Nephron (organoid): Measurements from ENCODE around the gene DUSP22.

Experiments used
- H3K27ac Mint-ChIP-seq, 3 experiments: 2 replicates each; pipeline ENCODE4 v1.8.0; 2020; ENCODE audit warnings: mixed read lengths in 3 of 3, mild to moderate bottlenecking in 2 of 3, moderate library complexity in 1 of 3
- H3K27me3 Mint-ChIP-seq: 2 replicates; pipeline ENCODE4 v1.8.0; 2021; ENCODE audit warnings: low read depth, mild to moderate bottlenecking, moderate library complexity, mixed read lengths
- H3K36me3 Mint-ChIP-seq: 2 replicates; pipeline ENCODE4 v1.8.0; 2020; ENCODE audit warnings: low read depth, mixed read lengths
- H3K4me1 Mint-ChIP-seq: 2 replicates; pipeline ENCODE4 v1.8.0; 2020; ENCODE audit warnings: mixed read lengths
- H3K4me3 Mint-ChIP-seq, 3 experiments: 2 replicates each; pipeline ENCODE4 v1.8.0; 2020; ENCODE audit warnings: mild to moderate bottlenecking in 3 of 3, mixed read lengths in 3 of 3, moderate library complexity in 2 of 3
- H3K9me3 Mint-ChIP-seq: 2 replicates; pipeline ENCODE4 v1.8.0; 2020; ENCODE audit warnings: mixed read lengths
- CTCF ChIP-seq, 3 experiments: fragments of 200-600 bp; sonication (generic); IDR thresholded peaks; one replicate each; pipeline ENCODE4 v1.5.0; 2021; ENCODE audit warnings: antibody characterized with exemption in 3 of 3; ENCODE audit not compliant: unreplicated experiment in 3 of 3

DUSP22 gene

GRCh38 chr6:378090-378957 is 86.0 kb downstream of the DUSP22 start:
- Mint-ChIP-seq H3K4me1 (peaks cover 9% of the 10 kb centered on the region), H3K27me3 (peaks cover 37% of the 10 kb centered on the region), H3K36me3 (no peaks in the 10 kb centered on the region), H3K9me3 (peaks cover 29% of the 10 kb centered on the region), H3K27ac (no peak overlapping the region), H3K4me3 (no peak overlapping the region)
- no peak for TF ChIP-seq CTCF (IDR thresholded peaks at IDR 0.05; ENCODE audit: unreplicated experiment in 3 of 3)

DNA sequence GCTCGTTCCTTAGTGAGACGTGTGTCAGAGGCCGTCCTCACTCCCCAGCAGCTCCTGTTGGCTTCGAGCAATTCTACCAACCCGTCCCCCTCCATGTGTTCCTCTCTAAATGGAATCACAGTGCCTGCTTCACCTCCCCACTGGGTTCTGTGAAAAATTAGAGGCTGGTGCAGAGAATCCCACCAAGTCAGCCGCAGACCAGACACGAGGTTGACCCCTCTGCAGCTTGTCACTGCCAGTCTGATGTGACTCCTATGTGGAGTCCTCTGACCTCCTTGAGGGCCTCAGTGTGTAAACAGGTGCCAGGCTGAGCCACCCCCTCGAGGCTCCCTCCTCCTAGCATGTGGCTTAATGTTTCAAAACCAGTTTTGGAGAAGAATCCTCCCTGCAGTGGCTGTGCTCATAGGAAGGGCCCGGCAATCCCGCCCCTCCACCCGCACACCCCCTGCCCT is 86.7 kb downstream of the DUSP22 start:
- no peak for TF ChIP-seq CTCF (IDR thresholded peaks at IDR 0.05; ENCODE audit: unreplicated experiment in 3 of 3)
- Mint-ChIP-seq H3K4me3 (no peak overlapping the region), H3K4me1 (peaks cover 3% of the 10 kb centered on the region), H3K27me3 (peaks cover 38% of the 10 kb centered on the region), H3K27ac (no peak overlapping the region), H3K9me3 (peaks cover 24% of the 10 kb centered on the region), H3K36me3 (no peaks in the 10 kb centered on the region)

DNA sequence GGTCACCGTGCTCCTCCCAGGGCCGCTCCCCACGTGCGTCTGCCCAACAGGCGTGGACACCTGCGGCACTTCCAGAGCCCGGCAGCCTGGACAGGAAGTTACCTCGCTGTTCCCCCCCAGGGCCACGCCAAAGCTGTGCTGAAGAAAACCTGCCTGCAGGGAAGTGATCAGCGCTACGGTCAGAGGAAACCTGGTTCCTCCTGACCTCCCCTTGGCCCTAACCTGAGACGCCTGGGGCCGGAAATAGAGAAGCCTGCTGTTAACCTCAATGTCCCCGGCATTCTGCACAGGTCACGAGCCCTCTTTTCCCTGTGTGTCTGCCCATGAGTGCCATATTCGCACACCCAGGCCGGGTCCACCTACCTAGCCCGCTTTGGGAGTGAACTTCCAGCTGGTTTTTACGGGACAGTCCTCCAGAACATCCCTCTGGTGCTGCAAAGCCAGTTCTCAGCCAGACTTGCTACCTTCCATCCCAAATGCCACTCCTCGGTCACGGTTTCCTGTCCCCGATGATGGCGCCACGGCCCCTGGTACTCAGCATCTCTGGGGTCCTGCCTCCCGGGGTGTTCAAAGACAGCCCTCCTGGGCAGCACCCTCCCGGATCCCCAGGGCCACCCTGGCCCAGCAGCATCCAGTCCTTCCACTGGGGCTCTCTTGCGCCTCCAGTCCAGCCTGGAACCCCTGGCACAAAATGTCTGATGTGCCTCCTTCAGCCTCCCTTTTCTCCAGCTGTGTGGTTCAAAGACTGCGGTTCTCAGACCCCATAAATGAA is 87.3 kb downstream of the DUSP22 start:
- Mint-ChIP-seq H3K27me3 (peaks cover 43% of the 10 kb centered on the region), H3K9me3 (peaks cover 21% of the 10 kb centered on the region)

DNA sequence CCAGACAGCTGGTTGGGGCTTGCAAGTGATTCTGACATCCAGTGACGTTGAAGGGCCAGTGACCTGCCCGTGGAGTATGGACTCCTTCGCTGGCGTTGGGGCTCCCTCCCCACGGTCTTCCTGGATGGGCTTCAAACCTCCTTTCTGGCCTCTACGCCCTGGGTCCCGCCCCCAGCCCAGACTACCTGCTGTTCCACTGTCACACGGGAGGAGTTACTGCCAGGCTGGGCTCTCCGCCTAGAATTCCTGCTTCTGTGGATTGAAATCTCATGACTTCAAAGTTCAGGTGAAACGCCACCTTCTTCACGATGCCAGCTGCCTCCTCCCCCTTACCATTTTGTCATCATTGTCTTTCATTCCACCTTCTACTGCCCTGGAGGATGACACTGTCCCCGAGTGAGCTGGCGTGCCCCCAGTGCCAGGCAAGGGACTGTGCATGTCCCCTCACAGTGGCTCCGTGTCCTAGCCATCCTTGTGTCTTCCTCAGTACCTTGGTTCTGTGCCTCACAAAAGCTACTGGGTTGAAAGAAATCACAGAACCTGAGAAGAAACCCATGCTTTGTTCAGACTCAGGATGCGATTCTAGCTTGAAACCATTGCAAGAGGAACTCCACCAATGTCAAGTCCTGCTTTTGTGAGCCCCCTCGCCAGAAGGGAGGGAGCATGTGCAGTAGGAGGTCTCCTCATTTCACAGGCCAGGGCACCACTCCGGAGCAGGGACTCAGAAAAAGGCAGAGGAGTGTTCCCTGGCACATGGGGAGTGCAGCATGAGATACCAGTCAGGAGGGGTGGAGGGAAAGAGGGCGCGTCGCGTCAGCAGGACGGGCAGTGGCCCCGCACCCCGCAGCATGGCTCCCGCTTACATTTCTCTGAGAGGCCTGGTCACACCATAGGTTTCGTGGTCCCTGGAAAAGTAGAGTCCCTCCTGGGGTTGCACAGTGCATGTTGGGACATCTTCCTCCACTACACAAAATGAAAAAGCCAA is 88.2 kb downstream of the DUSP22 start:
- Mint-ChIP-seq H3K4me1 (no peaks in the 10 kb centered on the region), H3K4me3 (no peak overlapping the region), H3K9me3 (peaks cover 21% of the 10 kb centered on the region), H3K36me3 (no peaks in the 10 kb centered on the region), H3K27me3 (peaks cover 50% of the 10 kb centered on the region), H3K27ac (no peak overlapping the region)
- TF ChIP-seq CTCF (IDR thresholded peaks at IDR 0.05; ENCODE audit: unreplicated experiment in 3 of 3), result no peak

More for the DNA sequence above, 87.3 kb downstream of the DUSP22 start:
- H3K36me3 Mint-ChIP-seq, result no peaks in the 10 kb centered on the region
- no peak for TF ChIP-seq CTCF (IDR thresholded peaks at IDR 0.05; ENCODE audit: unreplicated experiment in 3 of 3)
- no peak overlapping the region for H3K27ac Mint-ChIP-seq
- H3K4me1 Mint-ChIP-seq, result no peaks in the 10 kb centered on the region
- no peak overlapping the region for H3K4me3 Mint-ChIP-seq

- TF ChIP-seq CTCF (IDR thresholded peaks at IDR 0.05; ENCODE audit: unreplicated experiment in 3 of 3), result no peak
- Mint-ChIP-seq H3K4me3 (no peak overlapping the region), H3K27me3 (peaks cover 62% of the 10 kb centered on the region), H3K9me3 (peaks cover 16% of the 10 kb centered on the region), H3K36me3 (no peaks in the 10 kb centered on the region), H3K27ac (no peak overlapping the region), H3K4me1 (no peaks in the 10 kb centered on the region)
Measured at GRCh38 chr6:381742-382461, 89.6 kb downstream of the DUSP22 start.
